ENCODE data around the gene FNBP1L.

Gene FNBP1L

DNA sequence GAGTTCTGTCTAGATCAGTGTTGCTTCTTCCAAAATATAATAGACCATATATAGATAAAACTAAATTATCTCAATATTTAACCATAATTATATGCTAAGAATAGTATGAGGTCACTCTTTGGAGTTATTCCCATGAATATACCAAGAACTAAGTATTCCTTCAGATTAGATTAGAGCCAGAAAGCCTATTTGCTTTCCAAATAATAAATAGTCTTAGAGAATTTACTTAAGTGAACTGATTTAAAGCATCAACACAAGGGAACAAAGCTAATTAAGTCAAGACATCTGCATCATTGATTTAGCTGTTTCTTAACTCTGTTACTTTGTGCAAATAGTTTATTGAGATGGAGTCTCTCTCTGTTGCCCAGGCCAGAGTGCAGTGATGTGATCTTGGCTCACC is 35.7 kb downstream of the FNBP1L start:
- H3K4me3 ChIP-seq (ENCODE audit: low read depth, low read length) = no peak overlapping the region
- no peak for DNase-seq (ENCODE audit: low read depth, low spot score)
- CTCF ChIA-PET = no interaction called here
- POLR2A ChIA-PET = no interaction called here
- TF ChIP-seq, protein P1, sequence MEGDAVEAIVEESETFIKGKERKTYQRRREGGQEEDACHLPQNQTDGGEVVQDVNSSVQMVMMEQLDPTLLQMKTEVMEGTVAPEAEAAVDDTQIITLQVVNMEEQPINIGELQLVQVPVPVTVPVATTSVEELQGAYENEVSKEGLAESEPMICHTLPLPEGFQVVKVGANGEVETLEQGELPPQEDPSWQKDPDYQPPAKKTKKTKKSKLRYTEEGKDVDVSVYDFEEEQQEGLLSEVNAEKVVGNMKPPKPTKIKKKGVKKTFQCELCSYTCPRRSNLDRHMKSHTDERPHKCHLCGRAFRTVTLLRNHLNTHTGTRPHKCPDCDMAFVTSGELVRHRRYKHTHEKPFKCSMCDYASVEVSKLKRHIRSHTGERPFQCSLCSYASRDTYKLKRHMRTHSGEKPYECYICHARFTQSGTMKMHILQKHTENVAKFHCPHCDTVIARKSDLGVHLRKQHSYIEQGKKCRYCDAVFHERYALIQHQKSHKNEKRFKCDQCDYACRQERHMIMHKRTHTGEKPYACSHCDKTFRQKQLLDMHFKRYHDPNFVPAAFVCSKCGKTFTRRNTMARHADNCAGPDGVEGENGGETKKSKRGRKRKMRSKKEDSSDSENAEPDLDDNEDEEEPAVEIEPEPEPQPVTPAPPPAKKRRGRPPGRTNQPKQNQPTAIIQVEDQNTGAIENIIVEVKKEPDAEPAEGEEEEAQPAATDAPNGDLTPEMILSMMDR (IDR thresholded peaks at IDR 0.05; ENCODE audit: insufficient read depth, low read length, missing control alignments) = no peak

DNA sequence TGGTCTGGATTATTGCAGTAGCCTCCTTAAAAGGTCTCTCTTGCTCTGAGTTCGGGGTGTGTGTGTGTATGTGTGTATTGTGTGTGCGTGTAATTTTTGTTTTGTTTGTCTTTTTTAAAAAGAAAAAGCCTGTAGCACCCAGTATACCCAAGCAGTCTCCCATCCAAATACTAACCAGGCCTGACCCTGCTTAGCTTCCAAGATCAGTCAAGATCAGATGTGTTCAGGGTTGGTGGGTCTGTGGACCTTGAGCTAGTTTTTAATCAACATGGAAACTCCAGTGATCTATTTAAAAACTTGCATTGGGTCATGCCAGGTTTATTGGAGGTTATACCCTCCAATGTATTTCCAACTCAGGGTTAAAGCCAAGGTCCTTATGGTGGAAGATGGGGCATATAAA is 40.3 kb downstream of the FNBP1L start:
- no peak overlapping the region for H3K4me3 ChIP-seq (ENCODE audit: low read depth, low read length)
- TF ChIP-seq, protein P1 (IDR thresholded peaks at IDR 0.05; ENCODE audit: insufficient read depth, low read length, missing control alignments) = no peak
- POLR2A ChIA-PET = no interaction called here
- no peak for DNase-seq (ENCODE audit: low read depth, low spot score)
- CTCF ChIA-PET = no interaction called here

DNA sequence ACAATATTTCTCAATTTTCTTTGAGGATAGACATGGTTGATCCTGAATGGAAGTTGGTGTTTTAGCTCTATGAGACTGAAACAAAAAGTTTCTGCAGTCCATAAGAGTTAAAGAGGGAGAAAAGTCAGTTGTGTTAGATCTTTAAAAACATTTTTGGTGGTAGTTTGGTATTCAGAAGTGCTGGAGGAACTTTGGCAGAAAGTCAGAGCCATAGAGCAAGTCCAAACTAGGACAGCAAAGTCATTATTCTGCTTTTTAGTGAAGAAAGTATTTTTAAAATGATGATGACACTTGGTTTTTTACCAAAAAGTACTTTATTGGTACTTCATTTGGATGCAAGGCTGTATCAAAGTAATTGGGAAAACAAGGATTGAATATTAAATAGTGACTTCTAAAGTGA is 41.8 kb downstream of the FNBP1L start:
- DNase-seq (ENCODE audit: low read depth, low spot score) = peak; percentile 12
- ChIA-PET POLR2A (interaction anchor here (0.6 kb wide), 1 partner anchor 627 kb away, joined by 3 read pairs; no protein-coding TSS in a partner anchor), CTCF (no interaction called here)
- TF ChIP-seq, protein P1 (IDR thresholded peaks at IDR 0.05; ENCODE audit: insufficient read depth, low read length, missing control alignments) = no peak
- no peak overlapping the region for H3K4me3 ChIP-seq (ENCODE audit: low read depth, low read length)

DNA sequence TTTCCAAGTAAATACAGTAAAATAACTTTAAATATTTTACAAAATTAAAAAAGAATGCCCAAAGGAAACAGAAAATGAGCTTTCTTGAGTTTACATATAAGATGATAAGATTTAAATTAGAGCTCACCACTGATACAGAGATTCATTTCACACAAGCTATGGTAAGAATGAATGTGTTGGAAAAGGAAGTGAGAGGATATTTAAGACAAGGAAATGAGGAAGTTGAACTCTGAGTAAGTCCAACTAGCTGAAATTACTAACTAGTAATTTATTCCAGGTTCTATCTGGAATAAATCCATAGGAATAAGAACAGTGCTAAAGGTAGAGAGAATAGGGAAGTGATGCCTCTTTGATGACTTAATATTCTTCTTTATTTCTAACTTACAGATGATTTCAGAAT is 42.4 kb downstream of the FNBP1L start:
- no peak overlapping the region for H3K4me3 ChIP-seq (ENCODE audit: low read depth, low read length)
- no peak for DNase-seq (ENCODE audit: low read depth, low spot score)
- ChIA-PET POLR2A (no interaction called here), CTCF (no interaction called here)
- TF ChIP-seq, protein P1 (IDR thresholded peaks at IDR 0.05; ENCODE audit: insufficient read depth, low read length, missing control alignments) = no peak

DNA sequence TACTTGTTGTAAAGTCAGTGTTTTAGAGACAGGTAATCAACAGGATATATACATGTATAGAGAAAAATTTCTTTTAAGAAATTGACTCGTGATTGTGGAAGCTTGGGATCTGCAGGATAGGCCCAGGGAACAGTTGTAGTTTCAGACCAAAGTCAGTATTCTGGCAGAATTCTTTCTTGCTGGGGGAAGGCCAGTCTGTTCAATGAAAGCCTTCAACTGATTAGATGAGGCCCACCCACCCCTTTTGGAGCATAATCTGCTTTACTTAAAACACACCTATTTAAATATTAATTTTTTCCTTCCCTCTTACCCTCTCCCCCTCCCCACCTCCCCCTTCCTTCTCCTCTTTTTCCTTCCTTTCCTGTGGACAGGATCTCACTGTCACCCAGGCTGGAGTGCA is 48.0 kb downstream of the FNBP1L start:
- no peak overlapping the region for H3K4me3 ChIP-seq (ENCODE audit: low read depth, low read length)
- POLR2A ChIA-PET = no interaction called here
- CTCF ChIA-PET = no interaction called here
- TF ChIP-seq, protein P1 (IDR thresholded peaks at IDR 0.05; ENCODE audit: insufficient read depth, low read length, missing control alignments) = no peak
- no peak for DNase-seq (ENCODE audit: low read depth, low spot score)

DNA sequence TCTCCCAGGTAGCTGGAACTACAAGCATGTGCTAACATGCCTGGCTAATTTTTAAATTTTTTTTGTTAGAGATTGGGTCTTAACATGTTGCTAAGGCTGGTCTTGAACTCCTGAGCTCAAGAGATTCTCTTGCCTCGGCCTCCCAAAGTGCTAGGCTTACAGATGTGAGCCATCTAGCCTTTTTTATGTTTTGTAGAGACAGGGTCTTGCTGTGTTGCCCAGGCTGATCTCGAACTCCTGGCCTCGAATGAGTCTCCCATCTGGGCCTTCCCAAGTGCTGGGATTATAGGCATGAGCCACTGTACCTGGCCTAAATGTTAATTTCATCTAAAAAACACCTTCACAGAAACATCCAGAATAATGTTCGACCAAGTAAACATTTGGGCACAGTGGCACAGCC is 48.6 kb downstream of the FNBP1L start:
- ChIA-PET CTCF (no interaction called here), POLR2A (no interaction called here)
- TF ChIP-seq, protein P1 (IDR thresholded peaks at IDR 0.05; ENCODE audit: insufficient read depth, low read length, missing control alignments) = no peak
- no peak overlapping the region for H3K4me3 ChIP-seq (ENCODE audit: low read depth, low read length)
- DNase-seq (ENCODE audit: low read depth, low spot score) = no peak
